GM18498 (cell line): Measurements from ENCODE around the gene STX4.

Experiments
- ATAC-seq: cut with Tn5 transposase; IDR thresholded peaks from one replicate; pipeline ENCODE4 v1.9.1; 2021; ENCODE audit warnings: mild to moderate bottlenecking, moderate library complexity; ENCODE audit not compliant: unreplicated experiment

STX4 gene

GRCh38 chr16:31032736-31033708 is at the start of gene STX4:
TSS of gene STX4 (plus strand) at chr16:31033558. CDS start at chr16:31033806, 248 bp downstream.
- peak; percentile 77 for ATAC-seq

- no peak for ATAC-seq
Observed at GRCh38 chr16:30983898-30984610, 49.3 kb upstream of the STX4 start.

GRCh38 chr16:30984669-30985400 is 48.5 kb upstream of the STX4 start, which contains the start of gene HSD3B7:
TSS of gene HSD3B7 (plus strand) at chr16:30985207. CDS start at chr16:30985659, 452 bp downstream.
- ATAC-seq = no peak

GRCh38 chr16:30985401-30986128 is 47.8 kb upstream of the STX4 start:
- no peak for ATAC-seq

GRCh38 chr16:30986129-30986991 is 47.0 kb upstream of the STX4 start:
- no peak for ATAC-seq

GRCh38 chr16:30987581-30988190 is 45.7 kb upstream of the STX4 start:
- ATAC-seq = no peak

- ATAC-seq = no peak
Observed at GRCh38 chr16:30989469-30990047, 43.8 kb upstream of the STX4 start.

GRCh38 chr16:30990105-30990504 is 43.3 kb upstream of the STX4 start:
- ATAC-seq = no peak

GRCh38 chr16:30991052-30991451 is 42.3 kb upstream of the STX4 start:
- no peak for ATAC-seq

- no peak for ATAC-seq
Observed at GRCh38 chr16:30992276-30992780, 41.0 kb upstream of the STX4 start.

GRCh38 chr16:30992931-30993816 is 40.2 kb upstream of the STX4 start:
- no peak for ATAC-seq

- no peak for ATAC-seq
Observed at GRCh38 chr16:30995927-30996323, 37.4 kb upstream of the STX4 start.

GRCh38 chr16:30996324-30996984 is 36.9 kb upstream of the STX4 start:
- no peak for ATAC-seq

- peak; percentile 85 for ATAC-seq
Observed at GRCh38 chr16:30996985-30997724, 36.2 kb upstream of the STX4 start.

- ATAC-seq = no peak
Observed at GRCh38 chr16:30997725-30998711, 35.3 kb upstream of the STX4 start.
